SK-N-SH treated with all-trans-retinoic acid at 6 μM for 48 hours (cell line): ENCODE results near the gene SLC10A1.

Source experiments
- ATAC-seq: fragments of 200-7000 bp; cut with Tn5 transposase; 3 replicates; pipeline ENCODE4 v1.9.1; 2020; ENCODE audit warnings: mild to moderate bottlenecking, moderate library complexity
- ARNTL ChIP-seq: fragments of 450-650 bp; formaldehyde crosslinking; IDR thresholded peaks from 2 replicates; pipeline ENCODE4 v1.5.0; 2020; ENCODE audit warnings: low read depth, mild to moderate bottlenecking, moderate library complexity, borderline replicate concordance
- BACH2 ChIP-seq: fragments of 250-450 bp; sonication (Bioruptor Pico); IDR thresholded peaks from 2 replicates; pipeline ENCODE4 v1.9.0; 2021; ENCODE audit warnings: mild to moderate bottlenecking, borderline replicate concordance
- ESRRG ChIP-seq: fragments of 250-450 bp; sonication (Bioruptor Pico); IDR thresholded peaks from 2 replicates; pipeline ENCODE4 v1.6.1; 2021; ENCODE audit warnings: mild to moderate bottlenecking
- ISL1 ChIP-seq: fragments of 250-450 bp; sonication (Bioruptor Pico); IDR thresholded peaks from 2 replicates; pipeline ENCODE4 v2.1.2; 2022; ENCODE audit warnings: mild to moderate bottlenecking, moderate library complexity
- OSR1 ChIP-seq: fragments of 250-450 bp; sonication (Bioruptor Pico); IDR thresholded peaks from 2 replicates; pipeline ENCODE4 v1.8.0; 2022; ENCODE audit warnings: moderate library complexity, mild to moderate bottlenecking, inconsistent platforms
- PPARA ChIP-seq: fragments of 250-450 bp; sonication (Bioruptor Pico); IDR thresholded peaks from 2 replicates; pipeline ENCODE4 v1.5.0; 2020; ENCODE audit warnings: mild to moderate bottlenecking, borderline replicate concordance
- SNAI2 ChIP-seq: fragments of 250-450 bp; sonication (Bioruptor Pico); IDR thresholded peaks from 2 replicates; pipeline ENCODE4 v1.5.0; 2020; ENCODE audit warnings: mild to moderate bottlenecking, moderate library complexity
- TCF4 ChIP-seq: fragments of 250-450 bp; sonication (Bioruptor Pico); IDR thresholded peaks from 2 replicates; pipeline ENCODE4 v1.8.0; 2021; ENCODE audit warnings: mild to moderate bottlenecking, moderate library complexity, borderline replicate concordance
- TOX ChIP-seq: fragments of 250-450 bp; sonication (Bioruptor Pico); IDR thresholded peaks from 2 replicates; pipeline ENCODE4 v1.8.0; 2021; ENCODE audit warnings: mild to moderate bottlenecking, moderate library complexity, borderline replicate concordance
- ZC3H10 ChIP-seq: fragments of 250-450 bp; sonication (Bioruptor Pico); IDR thresholded peaks from 2 replicates; pipeline ENCODE4 v1.5.1; 2021; ENCODE audit warnings: mild to moderate bottlenecking, moderate library complexity
- ZFP3 ChIP-seq: fragments of 250-450 bp; sonication (Bioruptor Pico); IDR thresholded peaks from 2 replicates; pipeline ENCODE4 v1.5.0; 2020; ENCODE audit warnings: mild to moderate bottlenecking, moderate library complexity
- ZFP30 ChIP-seq: fragments of 450-650 bp; formaldehyde crosslinking; IDR thresholded peaks from 2 replicates; pipeline ENCODE4 v1.5.0; 2022; ENCODE audit warnings: mild to moderate bottlenecking, moderate library complexity
- ZNF565 ChIP-seq: fragments of 450-650 bp; formaldehyde crosslinking; conservative IDR thresholded peaks from 2 replicates; pipeline ENCODE4 v1.5.0; 2020; ENCODE audit warnings: low read depth, mild to moderate bottlenecking, moderate library complexity
- ZNF70 ChIP-seq: fragments of 450-650 bp; formaldehyde crosslinking; IDR thresholded peaks from 2 replicates; pipeline ENCODE4 v1.5.0; 2020; ENCODE audit warnings: mild to moderate bottlenecking, moderate library complexity
- ZNF8 ChIP-seq: fragments of 450-650 bp; formaldehyde crosslinking; IDR thresholded peaks from 2 replicates; pipeline ENCODE4 v1.5.0; 2020; ENCODE audit warnings: mild to moderate bottlenecking, moderate library complexity
- TF ChIP-seq, protein P1 (sequence below): fragments of 250-450 bp; sonication (Bioruptor Pico); IDR thresholded peaks from 2 replicates; pipeline ENCODE4 v1.5.1; 2020; ENCODE audit warnings: low read depth, mild to moderate bottlenecking, moderate library complexity
- TF ChIP-seq, protein P2 (sequence below): fragments of 250-450 bp; sonication (Bioruptor Pico); IDR thresholded peaks from 2 replicates; pipeline ENCODE4 v1.5.1; 2021; ENCODE audit warnings: mild to moderate bottlenecking, moderate library complexity
- TF ChIP-seq, protein P3 (sequence below): fragments of 250-450 bp; sonication (Bioruptor Pico); IDR thresholded peaks from 2 replicates; pipeline ENCODE4 v1.8.0; 2021; ENCODE audit warnings: low read depth, mild to moderate bottlenecking, moderate library complexity, borderline replicate concordance
- TF ChIP-seq, protein P4 (sequence below): fragments of 250-450 bp; sonication (Bioruptor Pico); IDR thresholded peaks from 2 replicates; pipeline ENCODE4 v1.8.0; 2020; ENCODE audit warnings: mild to moderate bottlenecking, moderate library complexity, borderline replicate concordance
- TF ChIP-seq, protein P5 (sequence below): fragments of 250-450 bp; sonication (Bioruptor Pico); IDR thresholded peaks from 2 replicates; pipeline ENCODE4 v1.5.0; 2020; ENCODE audit warnings: mild to moderate bottlenecking, moderate library complexity

The SLC10A1 gene

DNA sequence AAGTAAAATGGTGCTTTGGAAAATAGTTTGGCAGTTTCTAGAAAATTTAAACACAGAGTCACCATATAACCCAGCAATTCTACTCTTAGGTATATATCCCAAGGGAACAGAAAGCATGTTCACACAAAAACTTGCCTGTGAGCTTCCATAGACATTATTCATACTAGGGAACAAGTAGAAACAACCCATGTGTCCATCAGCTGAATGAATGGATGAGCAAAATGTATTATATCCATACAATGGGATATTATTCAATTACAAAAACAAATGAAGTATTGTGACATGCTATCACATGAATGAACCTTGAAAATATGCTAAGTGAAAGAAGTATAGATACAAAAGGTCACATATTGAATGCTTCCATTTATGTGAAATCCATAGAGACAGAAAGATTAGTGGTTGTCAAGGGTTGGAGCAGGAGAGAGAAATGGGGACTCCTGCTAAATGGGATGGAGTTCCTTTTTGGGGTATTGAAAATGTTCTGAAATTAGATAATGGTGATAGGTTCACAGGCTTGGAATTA, 7.9 kb downstream of the SLC10A1 start:
- ATAC-seq = no peak
- TF ChIP-seq ZFP30 (CRISPR knock-in tag) = no peak
- TF ChIP-seq, protein P1, sequence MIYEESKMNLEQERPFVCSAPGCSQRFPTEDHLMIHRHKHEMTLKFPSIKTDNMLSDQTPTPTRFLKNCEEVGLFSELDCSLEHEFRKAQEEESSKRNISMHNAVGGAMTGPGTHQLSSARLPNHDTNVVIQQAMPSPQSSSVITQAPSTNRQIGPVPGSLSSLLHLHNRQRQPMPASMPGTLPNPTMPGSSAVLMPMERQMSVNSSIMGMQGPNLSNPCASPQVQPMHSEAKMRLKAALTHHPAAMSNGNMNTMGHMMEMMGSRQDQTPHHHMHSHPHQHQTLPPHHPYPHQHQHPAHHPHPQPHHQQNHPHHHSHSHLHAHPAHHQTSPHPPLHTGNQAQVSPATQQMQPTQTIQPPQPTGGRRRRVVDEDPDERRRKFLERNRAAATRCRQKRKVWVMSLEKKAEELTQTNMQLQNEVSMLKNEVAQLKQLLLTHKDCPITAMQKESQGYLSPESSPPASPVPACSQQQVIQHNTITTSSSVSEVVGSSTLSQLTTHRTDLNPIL (CRISPR knock-in tag) = no peak
- no peak for TF ChIP-seq PPARA (CRISPR knock-in tag)
- TF ChIP-seq ZC3H10 (CRISPR knock-in tag) = no peak
- TF ChIP-seq, protein P2, sequence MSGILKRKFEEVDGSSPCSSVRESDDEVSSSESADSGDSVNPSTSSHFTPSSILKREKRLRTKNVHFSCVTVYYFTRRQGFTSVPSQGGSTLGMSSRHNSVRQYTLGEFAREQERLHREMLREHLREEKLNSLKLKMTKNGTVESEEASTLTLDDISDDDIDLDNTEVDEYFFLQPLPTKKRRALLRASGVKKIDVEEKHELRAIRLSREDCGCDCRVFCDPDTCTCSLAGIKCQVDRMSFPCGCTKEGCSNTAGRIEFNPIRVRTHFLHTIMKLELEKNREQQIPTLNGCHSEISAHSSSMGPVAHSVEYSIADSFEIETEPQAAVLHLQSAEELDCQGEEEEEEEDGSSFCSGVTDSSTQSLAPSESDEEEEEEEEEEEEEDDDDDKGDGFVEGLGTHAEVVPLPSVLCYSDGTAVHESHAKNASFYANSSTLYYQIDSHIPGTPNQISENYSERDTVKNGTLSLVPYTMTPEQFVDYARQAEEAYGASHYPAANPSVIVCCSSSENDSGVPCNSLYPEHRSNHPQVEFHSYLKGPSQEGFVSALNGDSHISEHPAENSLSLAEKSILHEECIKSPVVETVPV (CRISPR knock-in tag) = no peak
- TF ChIP-seq, protein P3, sequence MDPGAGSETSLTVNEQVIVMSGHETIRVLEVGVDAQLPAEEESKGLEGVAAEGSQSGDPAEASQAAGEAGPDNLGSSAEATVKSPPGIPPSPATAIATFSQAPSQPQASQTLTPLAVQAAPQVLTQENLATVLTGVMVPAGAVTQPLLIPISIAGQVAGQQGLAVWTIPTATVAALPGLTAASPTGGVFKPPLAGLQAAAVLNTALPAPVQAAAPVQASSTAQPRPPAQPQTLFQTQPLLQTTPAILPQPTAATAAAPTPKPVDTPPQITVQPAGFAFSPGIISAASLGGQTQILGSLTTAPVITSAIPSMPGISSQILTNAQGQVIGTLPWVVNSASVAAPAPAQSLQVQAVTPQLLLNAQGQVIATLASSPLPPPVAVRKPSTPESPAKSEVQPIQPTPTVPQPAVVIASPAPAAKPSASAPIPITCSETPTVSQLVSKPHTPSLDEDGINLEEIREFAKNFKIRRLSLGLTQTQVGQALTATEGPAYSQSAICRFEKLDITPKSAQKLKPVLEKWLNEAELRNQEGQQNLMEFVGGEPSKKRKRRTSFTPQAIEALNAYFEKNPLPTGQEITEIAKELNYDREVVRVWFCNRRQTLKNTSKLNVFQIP (CRISPR knock-in tag) = no peak
- no peak for TF ChIP-seq SNAI2 (CRISPR knock-in tag)
- TF ChIP-seq ESRRG (CRISPR knock-in tag) = no peak
- TF ChIP-seq, protein P4, sequence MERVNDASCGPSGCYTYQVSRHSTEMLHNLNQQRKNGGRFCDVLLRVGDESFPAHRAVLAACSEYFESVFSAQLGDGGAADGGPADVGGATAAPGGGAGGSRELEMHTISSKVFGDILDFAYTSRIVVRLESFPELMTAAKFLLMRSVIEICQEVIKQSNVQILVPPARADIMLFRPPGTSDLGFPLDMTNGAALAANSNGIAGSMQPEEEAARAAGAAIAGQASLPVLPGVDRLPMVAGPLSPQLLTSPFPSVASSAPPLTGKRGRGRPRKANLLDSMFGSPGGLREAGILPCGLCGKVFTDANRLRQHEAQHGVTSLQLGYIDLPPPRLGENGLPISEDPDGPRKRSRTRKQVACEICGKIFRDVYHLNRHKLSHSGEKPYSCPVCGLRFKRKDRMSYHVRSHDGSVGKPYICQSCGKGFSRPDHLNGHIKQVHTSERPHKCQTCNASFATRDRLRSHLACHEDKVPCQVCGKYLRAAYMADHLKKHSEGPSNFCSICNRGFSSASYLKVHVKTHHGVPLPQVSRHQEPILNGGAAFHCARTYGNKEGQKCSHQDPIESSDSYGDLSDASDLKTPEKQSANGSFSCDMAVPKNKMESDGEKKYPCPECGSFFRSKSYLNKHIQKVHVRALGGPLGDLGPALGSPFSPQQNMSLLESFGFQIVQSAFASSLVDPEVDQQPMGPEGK (CRISPR knock-in tag) = no peak
- TF ChIP-seq, protein P5, sequence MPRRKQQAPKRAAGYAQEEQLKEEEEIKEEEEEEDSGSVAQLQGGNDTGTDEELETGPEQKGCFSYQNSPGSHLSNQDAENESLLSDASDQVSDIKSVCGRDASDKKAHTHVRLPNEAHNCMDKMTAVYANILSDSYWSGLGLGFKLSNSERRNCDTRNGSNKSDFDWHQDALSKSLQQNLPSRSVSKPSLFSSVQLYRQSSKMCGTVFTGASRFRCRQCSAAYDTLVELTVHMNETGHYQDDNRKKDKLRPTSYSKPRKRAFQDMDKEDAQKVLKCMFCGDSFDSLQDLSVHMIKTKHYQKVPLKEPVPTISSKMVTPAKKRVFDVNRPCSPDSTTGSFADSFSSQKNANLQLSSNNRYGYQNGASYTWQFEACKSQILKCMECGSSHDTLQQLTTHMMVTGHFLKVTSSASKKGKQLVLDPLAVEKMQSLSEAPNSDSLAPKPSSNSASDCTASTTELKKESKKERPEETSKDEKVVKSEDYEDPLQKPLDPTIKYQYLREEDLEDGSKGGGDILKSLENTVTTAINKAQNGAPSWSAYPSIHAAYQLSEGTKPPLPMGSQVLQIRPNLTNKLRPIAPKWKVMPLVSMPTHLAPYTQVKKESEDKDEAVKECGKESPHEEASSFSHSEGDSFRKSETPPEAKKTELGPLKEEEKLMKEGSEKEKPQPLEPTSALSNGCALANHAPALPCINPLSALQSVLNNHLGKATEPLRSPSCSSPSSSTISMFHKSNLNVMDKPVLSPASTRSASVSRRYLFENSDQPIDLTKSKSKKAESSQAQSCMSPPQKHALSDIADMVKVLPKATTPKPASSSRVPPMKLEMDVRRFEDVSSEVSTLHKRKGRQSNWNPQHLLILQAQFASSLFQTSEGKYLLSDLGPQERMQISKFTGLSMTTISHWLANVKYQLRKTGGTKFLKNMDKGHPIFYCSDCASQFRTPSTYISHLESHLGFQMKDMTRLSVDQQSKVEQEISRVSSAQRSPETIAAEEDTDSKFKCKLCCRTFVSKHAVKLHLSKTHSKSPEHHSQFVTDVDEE (CRISPR knock-in tag) = no peak
- TF ChIP-seq OSR1 = no peak
- no peak for TF ChIP-seq ZNF70 (CRISPR knock-in tag)
- TF ChIP-seq TOX (CRISPR knock-in tag) = no peak
- TF ChIP-seq ZNF565 = no peak

DNA sequence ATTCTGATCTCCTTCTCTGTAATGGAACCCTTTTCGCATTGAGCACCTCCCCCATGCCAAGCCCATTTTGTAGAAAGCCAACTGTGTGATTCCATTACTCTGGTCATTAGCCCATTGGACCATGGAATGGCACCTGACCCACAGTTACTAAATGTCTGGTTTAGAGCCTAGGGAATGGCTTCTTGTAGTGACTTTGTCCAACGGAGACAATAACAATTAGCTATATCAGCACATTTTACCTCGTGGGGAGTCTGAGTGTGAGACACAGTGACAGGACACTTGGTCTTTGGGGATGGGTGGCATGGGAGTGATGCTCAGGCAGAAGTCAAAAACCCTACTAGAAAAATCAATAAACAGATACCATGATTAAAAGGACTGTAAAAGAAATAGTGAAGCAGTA, 10.4 kb downstream of the SLC10A1 start:
- no peak for TF ChIP-seq ZNF565
- no peak for TF ChIP-seq PPARA (CRISPR knock-in tag)
- TF ChIP-seq ESRRG (CRISPR knock-in tag) = no peak
- TF ChIP-seq, protein P4 (CRISPR knock-in tag) = no peak
- TF ChIP-seq SNAI2 (CRISPR knock-in tag) = no peak
- TF ChIP-seq ZFP30 (CRISPR knock-in tag) = no peak
- no peak for TF ChIP-seq TCF4
- TF ChIP-seq OSR1 = no peak
- no peak for TF ChIP-seq ISL1 (CRISPR knock-in tag)
- TF ChIP-seq ZNF8 (CRISPR knock-in tag) = no peak
- TF ChIP-seq, protein P1 (CRISPR knock-in tag) = no peak
- TF ChIP-seq BACH2 (CRISPR knock-in tag) = no peak
- TF ChIP-seq, protein P3 (CRISPR knock-in tag) = no peak
- no peak for TF ChIP-seq ZC3H10 (CRISPR knock-in tag)
- TF ChIP-seq ZFP3 (CRISPR knock-in tag) = no peak
- TF ChIP-seq ARNTL (CRISPR knock-in tag) = no peak
- ATAC-seq = no peak
